HG03108 (cell line): ENCODE data around the gene OR2V1.
A peak's percentile ranks its signal among the peaks of the same experiment; 100 is the strongest.
"Not testable (repeated sequence)": the region's sequence is repeated elsewhere in the genome, so short reads cannot be mapped to it uniquely, and the experiment has no call there.

ENCODE experiments used
- ATAC-seq: cut with Tn5 transposase; IDR thresholded peaks from one replicate; pipeline ENCODE4 v1.9.1; 2021; ENCODE audit warnings: moderate library complexity; ENCODE audit not compliant: unreplicated experiment

OR2V1 gene

DNA sequence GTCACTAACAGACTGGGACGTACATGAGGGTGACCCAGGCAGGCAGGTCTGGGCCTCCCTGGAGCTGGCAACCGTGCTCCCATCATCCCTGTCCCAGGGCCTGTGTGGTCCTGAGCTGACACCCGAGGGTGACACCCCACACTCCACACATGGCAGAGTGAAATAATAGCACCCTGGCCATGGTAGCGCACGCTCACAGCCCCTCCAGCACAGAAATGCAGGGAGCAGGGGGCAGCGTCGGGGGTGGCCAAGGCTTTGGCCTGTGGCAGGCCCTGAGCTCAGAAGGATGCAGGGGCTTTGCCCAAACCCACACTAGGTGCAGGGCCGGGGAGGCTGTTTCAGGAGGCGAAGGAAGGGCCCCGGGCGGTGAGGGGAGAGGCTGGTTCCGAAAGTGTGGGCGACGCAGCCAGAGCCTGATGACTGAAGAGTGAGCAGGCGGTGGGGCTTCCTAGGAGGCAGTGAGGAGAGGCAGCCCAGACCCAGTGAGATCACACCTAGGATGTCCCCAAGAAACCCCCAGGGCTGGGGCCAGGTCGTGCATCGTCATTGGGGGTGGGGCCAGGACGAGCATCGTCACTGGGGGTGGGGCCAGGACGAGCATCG, 29.3 kb upstream of the OR2V1 start:
- peak; percentile 45 for ATAC-seq

DNA sequence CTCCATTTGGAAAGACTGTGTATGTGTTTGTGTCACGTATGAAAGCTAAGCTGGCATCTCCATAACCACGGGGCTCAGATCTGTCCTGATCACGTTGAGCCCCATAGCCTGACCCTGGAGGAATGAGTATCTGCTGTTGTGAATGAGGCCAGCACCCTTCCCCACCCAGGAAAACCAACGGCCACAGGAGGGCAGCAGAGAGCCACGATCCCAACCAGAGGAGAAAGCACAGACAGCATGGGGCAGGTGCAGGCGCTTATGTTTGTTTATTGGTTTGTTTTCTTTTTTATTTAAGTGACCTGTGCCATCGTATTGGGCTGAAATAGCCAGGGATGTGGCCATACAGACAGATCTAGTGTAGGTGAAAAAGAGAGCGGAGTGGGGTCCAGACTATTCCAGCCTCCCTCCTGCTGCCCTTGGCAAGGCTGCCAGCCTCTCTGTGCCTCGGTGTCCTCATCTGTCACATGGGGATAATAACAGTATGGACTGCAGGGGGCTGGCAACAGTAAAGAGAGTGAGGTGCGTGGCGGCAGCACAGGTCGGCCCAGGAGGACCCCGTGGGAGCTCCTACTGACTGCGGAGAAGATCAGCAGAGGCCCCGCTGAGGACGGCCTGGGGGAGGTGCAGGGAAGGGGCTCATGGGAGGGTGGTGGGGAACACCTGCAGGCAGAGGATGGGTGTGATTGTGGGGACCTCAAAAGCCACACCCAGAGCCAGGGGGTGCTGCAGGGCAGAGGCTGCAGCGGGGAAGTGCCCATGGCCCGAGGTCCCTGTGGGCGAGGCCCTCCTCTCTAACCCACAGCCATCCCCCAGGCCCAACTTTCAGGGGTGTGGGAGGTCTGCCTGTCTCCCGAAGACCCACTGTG, 28.6 kb upstream of the OR2V1 start:
- ATAC-seq: peak; percentile 73

DNA sequence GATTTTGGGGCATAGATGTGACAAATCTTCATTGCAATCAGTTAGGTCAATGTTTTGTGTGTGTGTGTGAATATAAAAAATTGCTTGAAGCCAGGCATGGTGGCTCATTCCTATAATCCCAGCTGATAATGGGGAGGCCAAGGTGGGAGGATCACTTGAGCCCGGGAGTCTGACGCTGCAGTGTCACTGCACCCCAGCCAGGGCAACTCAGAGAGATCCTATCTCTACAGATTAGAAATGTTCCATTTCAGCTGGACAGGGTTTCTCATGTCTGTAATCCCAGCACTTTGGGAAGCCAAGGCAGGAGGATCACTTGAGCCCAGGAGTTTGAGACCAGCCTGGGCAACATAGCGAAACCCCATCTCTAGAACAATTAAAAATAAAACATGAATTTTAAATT, 27.9 kb upstream of the OR2V1 start:
- no peak for ATAC-seq

DNA sequence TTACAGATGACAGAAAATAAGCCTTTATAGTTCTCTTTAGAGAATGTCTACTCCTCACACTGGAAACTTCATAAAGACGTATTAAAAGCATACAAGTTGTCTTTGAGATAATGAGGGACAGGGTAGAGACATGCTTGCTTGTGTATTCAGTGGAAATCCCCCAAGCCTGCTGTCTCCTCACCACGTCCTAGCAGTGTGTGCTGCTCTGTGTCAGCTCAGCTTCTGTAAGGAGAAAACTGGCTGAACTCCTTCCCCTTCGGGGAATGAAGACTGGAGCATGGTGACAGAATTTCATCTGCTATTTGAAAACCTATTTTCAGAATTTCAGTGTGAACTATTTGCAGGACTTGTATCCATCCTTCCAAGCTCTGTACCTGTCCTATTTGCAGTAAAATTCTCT, 25.8 kb upstream of the OR2V1 start:
- no peak for ATAC-seq

DNA sequence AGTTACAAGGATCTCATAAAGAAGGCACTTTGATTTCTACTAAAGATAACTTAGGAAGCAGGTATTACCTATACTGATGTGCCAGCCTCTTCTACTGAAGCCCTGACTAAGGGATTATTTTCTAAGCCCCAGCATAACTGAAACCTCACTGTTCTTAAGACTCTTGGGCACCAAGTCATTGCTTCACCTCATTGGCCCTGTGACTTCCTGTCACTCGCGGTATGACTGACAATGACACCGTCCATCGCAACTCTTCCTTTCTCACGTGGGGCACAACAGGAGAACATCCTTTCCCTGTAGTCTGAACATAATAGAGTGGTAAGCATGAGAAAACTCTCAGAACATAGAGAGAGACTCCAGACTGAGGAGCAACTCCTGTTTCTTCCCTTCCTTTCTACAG, 22.8 kb upstream of the OR2V1 start:
- ATAC-seq: no peak

DNA sequence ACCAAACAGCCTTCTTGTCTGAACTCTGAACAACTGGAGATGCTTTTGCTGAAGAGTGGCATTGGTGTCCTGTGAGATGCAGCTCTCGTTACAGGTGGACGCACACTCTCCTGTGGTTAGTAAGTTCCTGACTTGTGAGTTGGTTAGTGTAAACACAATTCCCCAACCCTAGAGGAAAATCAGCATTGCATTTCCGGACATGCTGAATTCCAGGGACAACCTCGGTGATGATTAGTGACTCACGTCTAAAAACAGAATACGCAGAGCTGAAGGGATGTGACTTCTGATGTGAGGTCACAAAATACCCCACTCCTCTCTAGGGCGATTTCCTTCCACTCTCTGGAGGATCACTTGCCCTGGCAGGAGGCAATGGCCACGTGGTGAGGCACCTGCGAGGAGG, 21.4 kb upstream of the OR2V1 start:
- ATAC-seq: no peak

DNA sequence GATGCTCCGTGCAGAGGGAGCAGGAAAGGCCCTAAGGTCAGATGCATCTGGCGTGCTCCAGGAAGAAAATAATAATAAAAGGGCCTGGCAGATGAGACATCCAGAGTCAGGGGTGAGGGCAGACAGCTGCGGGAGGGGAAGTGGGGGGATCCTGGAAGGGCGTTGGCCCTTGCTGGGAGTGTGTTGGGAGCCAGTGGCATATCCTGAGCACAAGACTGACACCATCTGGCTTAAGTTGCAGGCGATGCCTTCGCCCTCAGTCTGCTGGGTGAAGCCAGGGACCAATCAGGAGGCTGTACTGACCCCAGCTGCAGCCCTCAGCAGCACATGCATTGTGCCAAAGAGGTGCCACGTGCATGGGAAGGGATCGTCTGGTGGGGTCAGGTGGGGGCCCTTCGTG, 20.2 kb upstream of the OR2V1 start:
- ATAC-seq: no peak

DNA sequence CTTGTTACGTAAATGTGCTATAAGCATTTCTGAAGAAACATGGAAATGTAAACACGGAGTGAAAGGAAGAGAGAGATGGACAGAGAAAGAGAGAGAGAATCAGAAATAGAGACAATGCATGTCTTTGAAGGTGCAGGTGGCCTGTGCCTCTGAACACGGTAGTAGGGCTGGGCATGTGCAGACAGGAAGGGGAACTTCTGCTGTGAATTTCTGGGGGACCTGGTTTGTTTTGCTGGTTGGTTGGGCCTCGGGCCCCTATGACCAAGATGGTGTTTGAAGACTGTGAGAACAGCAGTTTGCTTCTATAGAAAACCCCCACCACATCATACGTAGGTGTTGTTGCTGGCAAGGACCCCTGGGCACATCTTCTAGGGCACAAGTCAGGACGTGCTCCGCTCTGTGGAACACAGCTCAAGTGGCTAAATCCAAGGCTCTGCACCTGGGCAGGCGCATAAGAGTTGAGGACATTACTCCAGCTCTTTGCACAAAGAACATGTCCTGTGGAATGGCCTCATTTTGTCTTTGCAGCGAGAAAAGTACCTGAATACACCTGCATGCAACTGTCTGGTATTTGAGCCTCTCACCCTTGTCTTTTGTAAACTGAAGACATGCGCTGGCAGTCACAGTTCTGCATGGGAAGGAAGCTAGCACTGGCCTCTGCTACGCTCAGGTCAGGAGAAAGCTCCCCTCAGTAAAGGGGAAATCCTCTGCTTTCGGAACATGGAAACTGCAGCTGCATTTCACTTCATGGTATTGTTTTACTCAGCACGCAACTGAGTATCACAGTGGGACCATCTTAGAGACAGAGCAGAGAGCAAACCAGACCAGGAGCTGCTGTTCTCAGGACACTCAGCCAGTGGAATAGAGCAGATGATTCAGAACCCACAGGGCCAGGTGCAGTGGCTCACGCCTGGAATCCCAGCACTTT, 19.1 kb upstream of the OR2V1 start:
- no peak for ATAC-seq

DNA sequence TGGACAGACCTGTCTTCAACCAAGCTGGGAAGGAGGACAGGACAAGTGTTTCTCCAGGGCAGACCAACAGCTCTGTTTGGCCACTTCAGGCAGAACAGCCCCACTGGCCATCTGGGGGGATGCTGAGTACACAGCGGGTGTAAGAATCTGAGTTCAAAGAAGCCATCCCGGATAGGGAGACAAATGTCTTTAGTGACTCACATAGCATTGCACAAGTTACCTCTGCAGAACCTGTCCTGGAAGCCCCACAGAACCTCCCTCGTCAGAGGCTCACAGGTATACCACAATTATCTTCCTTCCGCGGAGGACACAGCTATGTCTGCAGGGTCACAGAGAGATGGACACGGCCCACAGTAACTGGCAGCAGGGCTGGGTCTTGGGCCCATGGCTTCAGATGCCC, 18.4 kb upstream of the OR2V1 start:
- ATAC-seq: no peak

DNA sequence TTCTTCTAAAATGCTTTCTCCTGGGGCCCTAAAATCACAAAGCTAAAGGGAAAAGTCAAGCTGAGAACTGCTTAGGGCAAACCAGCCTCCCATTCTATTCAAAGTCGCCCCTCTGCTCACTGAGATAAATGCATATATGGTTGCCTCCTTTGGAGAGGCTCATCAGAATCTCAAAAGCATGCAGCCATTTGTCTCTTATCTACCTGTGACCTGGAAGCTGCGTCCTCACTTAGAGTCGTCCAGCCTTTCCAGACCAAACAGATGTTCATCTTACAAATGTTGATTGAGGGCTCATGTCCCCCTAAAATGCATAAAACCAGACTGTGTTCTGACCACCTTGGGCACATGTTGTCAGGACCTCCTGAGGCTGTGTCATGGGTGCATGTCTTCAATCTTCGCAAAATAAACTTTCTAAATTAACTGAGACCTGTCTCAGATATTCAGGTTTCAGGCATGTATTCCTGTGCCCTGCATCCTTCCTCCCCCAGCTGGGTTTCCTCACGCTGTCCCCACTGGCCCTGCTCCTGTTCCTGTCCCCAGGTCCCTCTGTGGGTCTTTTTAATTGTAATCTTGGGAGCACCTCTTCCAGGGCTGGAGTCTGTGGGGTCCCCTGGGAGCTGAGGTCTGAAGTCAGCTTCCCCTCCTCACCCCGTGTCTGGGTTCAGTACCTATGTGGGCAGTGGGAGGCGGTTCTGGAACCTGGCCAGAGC, 16.1 kb upstream of the OR2V1 start, which contains the start of gene OR2V2:
Gene OR2V2, plus strand, starts transcription at position 660 of the 710 bp plus-strand sequence. CDS start 7,357 bp downstream, outside the sequence.
- ATAC-seq: not testable (repeated sequence)

DNA sequence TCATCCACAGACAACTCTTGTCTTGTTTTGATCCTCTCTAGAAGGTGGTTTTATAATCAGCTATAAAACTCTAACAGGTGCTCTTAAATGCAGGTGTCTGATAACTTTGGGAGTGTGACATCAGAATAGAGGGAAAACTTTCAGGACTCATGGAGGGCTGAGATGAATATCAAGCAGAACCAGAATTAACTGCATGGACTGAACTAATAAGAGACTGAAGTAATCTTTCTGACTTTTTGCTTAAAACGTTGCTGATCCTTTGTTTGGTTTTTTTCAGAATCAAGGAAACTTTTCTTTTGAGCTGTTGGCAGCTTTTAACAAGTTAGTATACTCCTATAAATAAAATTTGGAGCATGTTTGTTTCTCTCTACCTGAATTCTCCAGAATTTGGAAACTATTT, 14.2 kb upstream of the OR2V1 start:
- ATAC-seq: no peak

DNA sequence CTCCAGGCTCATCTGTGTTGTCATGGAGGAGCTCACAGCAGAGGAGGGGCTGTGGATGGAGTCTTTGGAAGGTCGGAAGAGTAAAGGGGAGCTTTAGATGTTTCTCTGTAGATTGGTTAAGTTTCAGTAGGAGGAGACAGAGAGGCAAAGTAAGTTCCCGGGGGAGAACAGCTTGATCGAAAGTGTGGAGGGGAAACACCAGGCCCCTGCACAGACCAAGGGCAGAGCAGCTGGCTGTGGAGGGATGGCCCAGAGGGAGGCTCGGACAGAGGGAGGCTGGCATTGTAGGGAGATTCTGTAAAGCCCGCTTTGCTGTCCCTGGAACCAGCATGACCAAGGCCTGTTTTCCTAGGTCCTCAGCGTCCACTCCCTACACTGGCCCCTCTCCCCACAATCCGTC, 11.1 kb upstream of the OR2V1 start:
- no peak for ATAC-seq

DNA sequence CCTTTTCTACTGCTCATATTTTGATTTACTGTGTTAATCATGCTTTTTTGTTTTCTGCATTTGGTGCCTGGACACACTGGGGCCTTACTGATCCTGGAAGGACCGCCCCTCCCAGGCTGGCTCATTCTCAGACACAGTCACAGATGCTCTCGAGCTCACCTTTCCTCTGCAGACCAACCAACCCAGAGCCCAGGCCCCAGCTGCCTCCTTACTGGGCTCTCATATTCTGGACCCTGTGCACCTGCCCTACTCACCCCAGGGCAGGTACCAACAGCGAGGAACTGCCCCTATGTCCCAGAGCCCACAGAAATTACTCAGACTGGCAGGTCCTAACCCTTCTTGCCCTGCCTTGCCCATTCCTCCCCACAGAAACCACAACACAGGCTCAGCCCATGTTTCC, 9.8 kb upstream of the OR2V1 start:
- ATAC-seq: no peak

DNA sequence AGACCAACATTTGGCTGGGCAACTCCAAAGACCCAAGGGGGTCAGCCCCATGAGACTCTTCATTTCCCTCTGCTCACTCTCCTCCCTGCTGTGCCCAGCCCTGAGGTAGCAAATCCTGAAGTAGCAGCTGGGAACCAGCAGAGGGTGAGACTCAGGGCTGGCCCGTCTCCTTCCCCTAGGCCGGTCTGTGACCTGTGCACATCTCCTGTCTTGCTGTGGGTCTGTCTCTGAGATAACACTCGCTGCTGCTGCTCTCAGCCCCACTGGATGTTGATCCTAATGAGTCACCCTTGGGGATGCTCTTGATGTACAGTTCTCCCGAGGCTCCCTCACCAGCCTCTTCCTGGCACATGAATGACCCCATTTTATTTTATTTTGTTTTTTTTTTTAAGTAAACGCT, 7.3 kb upstream of the OR2V1 start:
- no peak for ATAC-seq

DNA sequence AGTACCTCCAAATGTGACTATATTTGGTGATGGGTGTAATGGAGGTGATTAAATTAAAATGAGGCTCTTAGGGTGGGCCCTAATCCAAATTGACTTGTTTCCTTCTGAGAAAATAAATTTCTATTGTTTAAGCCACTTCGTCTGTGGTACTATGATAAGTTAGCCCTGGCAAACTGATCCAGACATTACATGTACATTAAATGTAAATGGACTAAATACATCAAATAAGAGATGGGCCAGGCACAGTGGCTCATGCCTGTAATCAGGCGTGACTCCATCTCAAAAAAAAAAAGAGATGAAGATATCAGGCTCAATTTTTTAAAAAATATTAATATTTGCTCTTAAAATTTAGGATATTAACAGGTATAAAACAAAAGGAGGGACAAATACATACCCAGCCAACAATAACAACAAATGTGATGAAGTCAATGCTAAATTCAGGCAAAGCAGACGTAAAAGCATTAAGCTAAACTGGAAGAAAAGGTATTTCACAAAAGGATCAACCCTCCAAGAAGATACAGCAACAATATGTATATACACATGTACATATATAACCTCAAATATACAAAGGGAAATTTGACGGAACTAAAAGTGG, 5.5 kb upstream of the OR2V1 start:
- no peak for ATAC-seq

DNA sequence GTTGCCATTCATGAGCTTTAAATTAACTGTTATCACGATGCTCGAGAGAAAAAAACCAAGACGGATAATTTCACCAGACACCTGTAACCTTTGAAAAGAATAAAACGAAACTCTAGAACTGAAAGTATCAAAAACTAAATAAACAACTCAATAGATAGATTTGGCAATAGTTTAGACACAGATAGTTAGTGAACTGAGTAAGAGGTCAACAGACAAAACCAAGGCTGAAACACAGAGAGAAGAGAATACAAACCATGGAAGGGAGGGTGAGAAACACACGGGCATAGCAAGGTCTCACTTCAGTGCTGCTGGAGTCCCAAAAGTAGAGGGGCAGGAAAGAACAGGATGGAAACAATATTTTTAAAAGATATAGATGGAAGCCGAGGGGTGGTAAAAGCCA, 3.3 kb upstream of the OR2V1 start:
- no peak for ATAC-seq

DNA sequence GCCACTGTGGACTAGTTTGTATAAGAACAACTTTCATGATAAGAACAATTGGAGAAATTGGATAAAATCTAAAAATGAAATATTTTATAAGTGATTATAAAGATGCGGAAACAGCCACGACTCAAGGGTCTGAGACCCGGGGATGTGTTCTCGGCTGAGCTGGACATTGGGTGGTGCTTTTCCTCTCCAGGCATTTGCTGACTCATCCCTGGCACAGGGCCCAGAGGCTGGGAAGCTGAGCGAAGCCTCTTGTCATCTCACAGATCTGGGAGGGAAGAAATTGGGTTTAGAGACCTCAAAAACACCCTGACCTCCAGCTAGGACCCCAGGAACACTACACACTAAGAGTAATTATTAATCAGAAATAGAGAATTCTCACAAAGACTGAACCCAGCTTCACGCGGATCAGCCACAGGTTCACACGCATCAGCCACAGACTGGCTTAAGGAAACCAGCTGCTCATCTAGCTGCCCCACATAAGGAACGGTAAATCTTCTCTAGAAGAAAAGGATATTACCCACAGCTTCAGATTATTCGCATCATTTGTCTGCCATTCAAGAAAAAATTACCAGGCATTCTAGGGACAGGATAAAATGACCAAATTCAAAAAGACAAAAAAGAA, 2.8 kb upstream of the OR2V1 start:
- ATAC-seq: no peak

DNA sequence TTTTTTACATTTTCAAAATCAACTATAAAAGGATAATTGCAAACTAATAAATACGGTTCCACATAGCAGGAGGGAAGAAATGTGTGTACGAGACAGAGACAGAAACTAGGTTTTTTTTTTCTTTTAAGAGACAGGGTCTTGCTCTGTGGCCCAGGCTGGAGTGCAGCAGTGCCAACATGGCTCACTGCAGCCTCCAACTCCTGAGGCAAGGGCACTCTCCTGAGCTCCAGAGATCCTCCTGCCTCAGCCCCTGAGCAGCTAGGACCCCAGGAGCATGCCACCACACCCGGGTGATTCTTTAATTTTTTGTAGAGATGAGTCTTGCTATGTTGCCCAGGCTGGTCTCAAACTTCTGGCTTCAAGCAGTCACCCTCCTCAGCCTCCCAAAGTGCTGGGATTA, 2.1 kb upstream of the OR2V1 start:
- no peak for ATAC-seq

DNA sequence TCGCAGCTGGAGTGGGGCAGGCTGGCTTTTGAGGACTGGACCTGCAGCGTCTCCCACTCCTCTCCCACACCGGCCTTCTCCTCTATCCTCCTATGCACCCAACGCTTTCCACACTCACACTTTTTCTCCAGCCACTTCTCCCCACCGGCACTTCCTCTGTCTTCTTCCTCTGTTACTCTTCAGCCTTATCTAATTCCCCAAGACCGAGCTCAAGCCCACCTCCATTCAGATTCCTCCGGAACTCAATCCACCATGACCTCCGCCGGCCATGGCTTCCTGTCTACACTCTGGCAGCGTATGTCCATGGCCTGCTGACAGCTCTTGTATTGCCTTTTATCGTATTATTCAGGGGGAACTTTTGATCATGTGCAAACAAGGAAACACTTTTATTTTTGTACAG, 545 bp upstream of the OR2V1 start:
- no peak for ATAC-seq

DNA sequence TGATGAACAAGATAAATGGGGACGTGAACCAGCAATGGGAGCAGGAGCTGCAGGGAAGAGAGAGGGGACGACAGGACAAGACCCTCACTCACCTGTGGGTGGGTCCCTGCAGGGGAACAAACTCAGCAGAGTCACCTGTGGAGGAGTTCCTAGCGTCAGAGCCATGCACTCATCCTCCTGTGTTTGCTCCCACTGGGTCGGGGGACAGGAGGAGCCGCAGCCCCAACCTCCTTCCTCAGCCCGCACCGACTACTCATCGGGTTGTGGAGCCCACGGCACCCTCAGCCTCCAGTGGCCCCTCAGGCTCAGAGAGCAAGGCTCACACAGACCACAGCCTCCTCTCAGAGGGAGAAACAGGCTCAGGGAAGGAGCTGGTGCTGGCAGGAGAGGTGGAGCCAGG, 888 bp downstream of the OR2V1 start:
- ATAC-seq: not testable (repeated sequence)
